Endothelial cell of umbilical vein (primary cell): Measurements from ENCODE around the gene ENPP3. TPM values are rescaled to one million over a fixed set of nuclear protein-coding genes. Genes with fewer than 3 reads are reported as not detected.

Source experiments
- BruUV-seq: library from RNA; stranded (reverse); fragments of 400-500 nt; replicated peaks from 2 replicates; lab custom pipeline; 2021; lab: Mats Ljungman, UMichigan
- CTCF ChIA-PET: fragments of 300-600, 350-600 bp; sonication (Branson Sonifier 250); formaldehyde crosslinking; loops from one replicate; lab custom pipeline; 2021; ENCODE audit warnings: antibody characterized with exemption, inconsistent platforms; lab: Charles Lee
- POLR2A ChIA-PET: fragments of 300-600, 350-600 bp; sonication (Branson Sonifier 250); formaldehyde crosslinking; loops from one replicate; lab custom pipeline; 2021; ENCODE audit warnings: antibody characterized with exemption, inconsistent platforms; lab: Charles Lee
- DNase-seq: peaks from one replicate; pipeline ENCODE4 v3.0.0-alpha.2; 2011; ENCODE audit warnings: low read depth, low spot score
- FAIRE-seq: peaks from 2 replicates; lab custom pipeline; 2011; peaks lifted over from hg19 to GRCh38; lab: Jason Lieb, UNC
- H2AFZ ChIP-seq: 2 replicates; pipeline ENCODE4 v1.6.0; 2012; ENCODE audit warnings: low read depth, low read length, control low read depth, inconsistent platforms
- H3K27ac ChIP-seq: 2 replicates; pipeline ENCODE4 v1.5.1; 2011; ENCODE audit warnings: low read depth, mild to moderate bottlenecking, control low read depth, low read length, moderate library complexity; ENCODE audit not compliant: insufficient read depth
- H3K27me3 ChIP-seq, 2 experiments: 2 replicates each; pipeline versions ENCODE4 v1.6.0 to v1.6.1; 2011; ENCODE audit warnings: low read length in 2 of 2, mixed read lengths in 1 of 2; ENCODE audit not compliant: control insufficient read depth in 2 of 2, insufficient read depth in 2 of 2
- H3K36me3 ChIP-seq, 2 experiments: 2 replicates in 1 of 2; 3 replicates in 1 of 2; pipeline ENCODE4 v1.5.1; 2011; ENCODE audit warnings: low read length in 2 of 2, mild to moderate bottlenecking in 1 of 2, moderate library complexity in 1 of 2; ENCODE audit not compliant: control insufficient read depth in 2 of 2, insufficient read depth in 2 of 2; ENCODE audit errors: extremely low read depth in 1 of 2
- H3K4me1 ChIP-seq: 3 replicates; pipeline ENCODE4 v1.5.1; 2011; ENCODE audit warnings: mild to moderate bottlenecking, low read length; ENCODE audit not compliant: control insufficient read depth, insufficient read depth; ENCODE audit errors: extremely low read depth
- H3K4me2 ChIP-seq: 2 replicates; pipeline ENCODE4 v1.6.1; 2011; ENCODE audit warnings: low read length, control low read depth, mixed read lengths; ENCODE audit not compliant: insufficient read depth
- H3K4me3 ChIP-seq, 3 experiments: fragments of 200-600 bp in 1 of 3; sonication (generic), shearing (Covaris generic) in 1 of 3; replicated peaks in 1 of 3; 2 replicates each; pipeline ENCODE4 v1.5.1; 2011 to 2016; ENCODE audit warnings: control low read depth in 3 of 3, low read length in 3 of 3, mild to moderate bottlenecking in 2 of 3, inconsistent platforms in 1 of 3, low read depth in 1 of 3, moderate library complexity in 1 of 3; ENCODE audit not compliant: insufficient read depth in 1 of 3
- H3K79me2 ChIP-seq: 2 replicates; pipeline ENCODE4 v1.6.0; 2012; ENCODE audit warnings: low read length, inconsistent platforms; ENCODE audit not compliant: control insufficient read depth, insufficient read depth
- H3K9ac ChIP-seq: replicated peaks from 2 replicates; pipeline ENCODE3; 2011; ENCODE audit warnings: low read length, control low read depth; ENCODE audit not compliant: insufficient read depth; ENCODE audit errors: extremely low read depth
- H3K9me1 ChIP-seq: replicated peaks from 3 replicates; pipeline ENCODE4 v1.6.0; 2011; ENCODE audit warnings: mild to moderate bottlenecking, low read length; ENCODE audit not compliant: control insufficient read depth, insufficient read depth; ENCODE audit errors: extremely low read depth
- H3K9me3 ChIP-seq: replicated peaks from 2 replicates; pipeline ENCODE4 v1.5.1; 2012; ENCODE audit warnings: low read length, inconsistent platforms; ENCODE audit not compliant: control insufficient read depth, insufficient read depth
- H4K20me1 ChIP-seq: replicated peaks from 2 replicates; pipeline ENCODE3; 2011; ENCODE audit warnings: mild to moderate bottlenecking, low read length; ENCODE audit not compliant: control insufficient read depth, insufficient read depth; ENCODE audit errors: extremely low read depth
- EZH2 ChIP-seq: IDR thresholded peaks from 2 replicates; pipeline ENCODE4 v1.6.1; 2012; ENCODE audit warnings: borderline replicate concordance, low read depth, mild to moderate bottlenecking, moderate library complexity, low read length, inconsistent platforms; ENCODE audit not compliant: severe bottlenecking
- FOS ChIP-seq: IDR thresholded peaks from 2 replicates; pipeline ENCODE4 v1.6.1; 2011; ENCODE audit warnings: mild to moderate bottlenecking, low read length, moderate library complexity, borderline replicate concordance; ENCODE audit not compliant: insufficient read depth
- GATA2 ChIP-seq: IDR thresholded peaks from 2 replicates; pipeline ENCODE4 v1.7.0; 2011; ENCODE audit warnings: low read depth, mild to moderate bottlenecking, moderate library complexity, mixed read lengths, low read length; ENCODE audit not compliant: insufficient read length, insufficient read depth
- JUN ChIP-seq: IDR thresholded peaks from 2 replicates; pipeline ENCODE4 v1.6.1; 2011; ENCODE audit warnings: borderline replicate concordance, low read depth; ENCODE audit not compliant: insufficient read length, insufficient read depth
- MYC ChIP-seq: IDR thresholded peaks from one replicate; pipeline ENCODE4 v1.6.1; 2011; ENCODE audit warnings: mild to moderate bottlenecking, low read depth, low read length
- POLR2A ChIP-seq: IDR thresholded peaks from 2 replicates; pipeline ENCODE4 v1.6.1; 2012; ENCODE audit warnings: low read depth, mild to moderate bottlenecking, control low read depth, low read length
- POLR2AphosphoS5 ChIP-seq: IDR thresholded peaks from 2 replicates; pipeline ENCODE4 v1.6.1; 2012; ENCODE audit warnings: low read depth, mild to moderate bottlenecking, control low read depth, low read length, moderate library complexity; ENCODE audit not compliant: insufficient read depth
- dilution Hi-C: fragments of 300-500 bp; cut with MboI; formaldehyde crosslinking; loops from one replicate; pipeline ENCODE4 v1.15.0; 2019; ENCODE audit warnings: low sequenced_read_pairs; ENCODE audit not compliant: extremely low pct_ligation_motif_present
- intact Hi-C: fragments of 100-400 bp; cut with micrococcal nuclease; formaldehyde crosslinking; loops from one replicate; pipeline ENCODE4 v1.10.0; 2022
- polyA plus RNA-seq, 4 experiments: library from polyadenylated mRNA; depleted of rRNA in 3 of 4; stranded (reverse) in 3 of 4; unstranded in 1 of 4; fragments of >200 nt; gene quantifications; 2 replicates each; pipeline versions ENCODE4 v1.2.1 to v1.2.3, GENCODE V29; 2011 to 2012; ENCODE audit warnings: missing spikeins in 1 of 4
- total RNA-seq: library from RNA; stranded (reverse); gene quantifications from 2 replicates; pipeline ENCODE4 v1.2.3, GENCODE V29; 2021
- TF ChIP-seq, protein P1 (sequence below): IDR thresholded peaks from 2 replicates; pipeline ENCODE4 v1.6.1; 2011; ENCODE audit not compliant: insufficient read depth, insufficient read length
- TF ChIP-seq, protein P2 (sequence below), 2 donors: IDR thresholded peaks; 1 replicate in 1 of 2; 2 replicates in 1 of 2; pipeline ENCODE4 v1.5.1; 2011; ENCODE audit warnings: low read length in 2 of 2, mild to moderate bottlenecking in 2 of 2, moderate library complexity in 2 of 2, control low read depth in 1 of 2, inconsistent platforms in 1 of 2, low read depth in 1 of 2; ENCODE audit not compliant: insufficient read depth in 1 of 2; ENCODE audit errors: extremely low read depth in 1 of 2

The ENPP3 gene
- total and polyA plus RNA-seq, 2 donors (not counting 3 experiments of a cell fraction or from before 2014, with no cell fraction given): not detected

DNA sequence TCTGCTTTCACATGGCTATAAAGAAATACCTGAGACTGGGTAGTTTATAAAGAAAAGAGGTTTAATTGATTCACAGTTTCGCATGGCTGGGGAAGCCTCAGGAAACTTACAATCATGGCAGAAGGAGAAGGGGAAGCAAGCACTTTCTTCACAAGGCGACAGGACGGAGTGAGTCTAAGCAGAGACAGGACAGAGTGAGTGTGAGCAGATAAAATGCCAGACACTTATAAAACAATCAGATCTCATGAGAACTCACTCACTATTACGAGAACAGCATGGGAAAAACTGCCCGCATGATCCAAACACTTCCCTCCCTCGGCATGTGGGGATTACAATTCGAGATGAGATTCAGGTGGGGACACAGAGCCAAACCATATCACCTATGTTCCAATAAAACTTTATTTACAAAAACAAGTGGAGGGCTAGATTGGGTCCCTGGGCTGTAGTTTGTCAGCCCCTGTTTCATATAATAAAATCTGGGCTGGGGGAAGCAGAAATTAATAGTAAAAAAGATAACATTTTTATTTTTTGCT, 110.8 kb downstream of the ENPP3 start:
- Histone ChIP-seq H3K9ac (no peak overlapping the region), H3K79me2 (no peaks in the 10 kb centered on the region), H3K27me3 (no peaks in the 10 kb centered on the region), H3K9me1 (no peaks in the 10 kb centered on the region), H3K36me3 (no peaks in the 10 kb centered on the region), H3K4me1 (peaks cover 4% of the 10 kb centered on the region), H4K20me1 (no peaks in the 10 kb centered on the region), H3K27ac (no peak overlapping the region), H2AFZ (no peak overlapping the region), H3K4me3 (no peak overlapping the region), H3K4me2 (no peak overlapping the region), H3K9me3 (no peaks in the 10 kb centered on the region)
- dilution Hi-C loops: no loop called here
- CTCF ChIA-PET: no interaction called here
- intact Hi-C loops: no loop called here
- no peak for TF ChIP-seq JUN
- TF ChIP-seq, protein P1, sequence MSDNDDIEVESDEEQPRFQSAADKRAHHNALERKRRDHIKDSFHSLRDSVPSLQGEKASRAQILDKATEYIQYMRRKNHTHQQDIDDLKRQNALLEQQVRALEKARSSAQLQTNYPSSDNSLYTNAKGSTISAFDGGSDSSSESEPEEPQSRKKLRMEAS: no peak
- no peak for TF ChIP-seq EZH2
- TF ChIP-seq GATA2: no peak
- TF ChIP-seq POLR2A: no peak
- DNase-seq: no peak
- no TSS peak for BruUV-seq
- POLR2A ChIA-PET: no interaction called here
- FAIRE-seq: no peak

DNA sequence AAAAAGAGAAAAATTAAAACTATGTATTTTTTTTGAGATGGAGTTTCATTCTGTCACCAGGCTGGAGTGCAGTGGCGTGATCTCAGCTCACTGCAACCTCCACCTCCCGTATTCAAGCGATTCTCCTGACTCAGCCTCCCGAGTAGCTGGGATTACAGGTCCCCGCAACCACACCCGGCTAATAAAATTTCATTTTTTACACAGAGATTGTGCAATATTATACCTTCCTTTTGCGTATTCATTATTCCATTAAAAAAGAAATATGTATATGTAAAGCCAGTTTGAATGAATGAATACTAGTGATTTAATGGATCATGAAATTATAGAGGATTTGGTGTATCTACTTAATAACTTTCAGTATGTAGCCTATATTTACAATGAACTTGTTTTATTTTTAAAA, 111.9 kb downstream of the ENPP3 start:
- no peak overlapping the region for H3K4me3 ChIP-seq
- H3K4me1 ChIP-seq: peaks cover 4% of the 10 kb centered on the region
- no peaks in the 10 kb centered on the region for H3K36me3 ChIP-seq
- no peak overlapping the region for H3K9ac ChIP-seq
- no peaks in the 10 kb centered on the region for H4K20me1 ChIP-seq
- H3K4me2 ChIP-seq: no peak overlapping the region
- H3K9me3 ChIP-seq: no peaks in the 10 kb centered on the region
- no peaks in the 10 kb centered on the region for H3K9me1 ChIP-seq
- CTCF ChIA-PET: no interaction called here
- H3K79me2 ChIP-seq: no peaks in the 10 kb centered on the region
- H3K27me3 ChIP-seq: no peaks in the 10 kb centered on the region
- no peak overlapping the region for H3K27ac ChIP-seq
- dilution Hi-C loops (no loop called here), intact Hi-C loops (no loop called here)
- TF ChIP-seq MYC (no peak), JUN (no peak), GATA2 (no peak), POLR2AphosphoS5 (no peak), EZH2 (no peak), POLR2A (no peak), FOS (no peak)
- TF ChIP-seq, protein P1: no peak
- TF ChIP-seq, protein P2, sequence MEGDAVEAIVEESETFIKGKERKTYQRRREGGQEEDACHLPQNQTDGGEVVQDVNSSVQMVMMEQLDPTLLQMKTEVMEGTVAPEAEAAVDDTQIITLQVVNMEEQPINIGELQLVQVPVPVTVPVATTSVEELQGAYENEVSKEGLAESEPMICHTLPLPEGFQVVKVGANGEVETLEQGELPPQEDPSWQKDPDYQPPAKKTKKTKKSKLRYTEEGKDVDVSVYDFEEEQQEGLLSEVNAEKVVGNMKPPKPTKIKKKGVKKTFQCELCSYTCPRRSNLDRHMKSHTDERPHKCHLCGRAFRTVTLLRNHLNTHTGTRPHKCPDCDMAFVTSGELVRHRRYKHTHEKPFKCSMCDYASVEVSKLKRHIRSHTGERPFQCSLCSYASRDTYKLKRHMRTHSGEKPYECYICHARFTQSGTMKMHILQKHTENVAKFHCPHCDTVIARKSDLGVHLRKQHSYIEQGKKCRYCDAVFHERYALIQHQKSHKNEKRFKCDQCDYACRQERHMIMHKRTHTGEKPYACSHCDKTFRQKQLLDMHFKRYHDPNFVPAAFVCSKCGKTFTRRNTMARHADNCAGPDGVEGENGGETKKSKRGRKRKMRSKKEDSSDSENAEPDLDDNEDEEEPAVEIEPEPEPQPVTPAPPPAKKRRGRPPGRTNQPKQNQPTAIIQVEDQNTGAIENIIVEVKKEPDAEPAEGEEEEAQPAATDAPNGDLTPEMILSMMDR (IDR thresholded peaks at IDR 0.05; ENCODE audit: extremely low read depth in 1 of 2, insufficient read depth in 1 of 2, low read depth in 1 of 2, low read length in 2 of 2): no peak
- H2AFZ ChIP-seq: no peak overlapping the region
- POLR2A ChIA-PET: no interaction called here
- no TSS peak for BruUV-seq
- FAIRE-seq (no peak), DNase-seq (no peak)
